Stimulated activated CD8-positive, alpha-beta memory T cell treated with anti-CD3 and anti-CD28 coated beads, Interleukin-2, amount 100 ng/mL, for 1 hour (primary cell): Measurements from ENCODE around the gene ZNF580.

ENCODE experiments used
- DNase-seq, 2 donors: peaks; one replicate each; pipeline ENCODE4 v3.0.0-alpha.2; 2020; ENCODE audit warnings: low read depth in 2 of 2

Gene ZNF580

GRCh38 chr19:55606471-55606787, 34.4 kb upstream of the ZNF580 start:
- DNase-seq, result no peak

GRCh38 chr19:55606817-55607216, 34.0 kb upstream of the ZNF580 start:
- no peak for DNase-seq

DNA sequence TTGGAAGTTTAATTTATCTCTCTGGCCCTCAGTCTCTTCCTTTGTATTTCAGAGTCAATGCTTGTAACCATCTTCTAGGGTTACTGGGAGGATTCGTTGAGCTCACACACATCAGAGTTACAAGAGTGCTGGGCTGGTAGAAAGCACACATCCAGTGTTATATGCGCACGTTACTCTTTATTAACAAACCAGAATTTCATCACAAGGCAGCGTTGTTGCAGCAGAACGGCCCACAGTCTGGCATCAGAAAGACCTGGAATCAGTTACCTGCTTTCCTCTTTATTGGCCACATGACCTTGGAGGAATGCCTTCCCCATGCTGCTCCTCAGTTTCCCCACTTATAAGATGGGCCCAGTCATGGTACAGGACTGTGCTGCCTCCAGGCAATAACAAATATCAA, 31.5 kb upstream of the ZNF580 start:
- no peak for DNase-seq

DNA sequence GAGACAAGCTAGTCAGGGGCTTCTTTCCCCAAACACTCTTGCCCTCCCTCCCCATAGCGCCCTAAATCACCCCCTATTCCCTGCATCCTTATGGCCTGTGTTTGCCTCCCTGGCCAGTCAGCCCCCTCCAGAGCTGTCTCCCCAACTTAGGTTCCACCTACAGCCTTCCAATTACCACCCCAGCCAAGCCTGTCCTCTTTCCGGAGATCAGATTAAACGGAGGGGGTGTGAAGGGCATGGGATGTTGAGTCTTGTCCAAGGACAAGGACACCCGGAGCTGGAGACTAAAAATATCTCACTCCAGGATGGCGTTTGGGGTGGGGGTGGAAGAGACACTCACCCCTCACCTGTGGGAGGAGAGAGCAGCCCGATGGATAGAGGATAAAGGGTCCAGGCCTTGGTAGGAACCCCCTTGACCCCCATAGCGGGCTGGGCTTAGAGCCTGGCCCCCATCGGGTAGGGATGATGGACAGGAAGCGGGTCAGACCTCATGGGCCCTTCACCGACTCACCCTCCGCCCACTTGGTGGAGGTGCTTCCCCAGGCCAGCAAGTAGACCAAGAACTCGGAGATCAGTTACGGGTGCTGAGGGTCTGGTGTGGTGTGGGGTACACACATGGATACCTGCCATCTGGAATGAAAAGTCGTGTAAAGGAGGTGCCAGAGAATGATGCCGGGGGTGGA, 29.4 kb upstream of the ZNF580 start:
- no peak for DNase-seq

DNA sequence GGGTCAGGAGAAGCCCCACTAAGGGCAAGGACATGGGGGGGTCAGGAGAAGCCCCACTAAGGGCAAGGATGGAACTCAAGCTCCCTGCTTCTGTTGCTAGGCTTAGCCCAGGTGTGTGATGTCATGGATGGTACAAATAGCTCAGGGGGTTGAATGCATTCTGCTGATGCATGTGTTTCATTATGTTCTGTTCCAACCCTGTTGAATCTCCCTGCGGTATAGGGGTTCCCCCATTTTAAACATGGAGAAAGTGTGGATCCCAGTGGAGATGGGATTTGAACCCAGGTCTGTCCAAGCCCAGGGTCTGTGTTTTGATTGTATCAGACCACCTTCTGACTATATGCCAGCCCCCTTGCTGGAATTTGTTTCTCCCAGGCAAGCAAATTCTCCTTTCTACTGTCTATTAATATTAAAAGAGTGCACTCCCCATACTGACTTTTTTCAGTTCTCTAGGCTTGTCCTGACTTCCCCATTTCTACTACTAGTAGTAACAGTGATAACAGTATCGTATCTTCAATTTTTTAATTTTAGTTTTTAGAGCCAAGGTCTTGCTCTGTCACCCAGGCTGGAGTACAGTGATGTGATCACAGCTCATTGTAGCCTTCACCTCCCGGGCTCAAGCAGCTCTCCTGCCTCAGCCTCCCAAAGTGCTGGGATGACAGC, 28.7 kb upstream of the ZNF580 start:
- DNase-seq, result no peak

- no peak for DNase-seq
Measured at GRCh38 chr19:55613396-55613795, 27.4 kb upstream of the ZNF580 start.

DNA sequence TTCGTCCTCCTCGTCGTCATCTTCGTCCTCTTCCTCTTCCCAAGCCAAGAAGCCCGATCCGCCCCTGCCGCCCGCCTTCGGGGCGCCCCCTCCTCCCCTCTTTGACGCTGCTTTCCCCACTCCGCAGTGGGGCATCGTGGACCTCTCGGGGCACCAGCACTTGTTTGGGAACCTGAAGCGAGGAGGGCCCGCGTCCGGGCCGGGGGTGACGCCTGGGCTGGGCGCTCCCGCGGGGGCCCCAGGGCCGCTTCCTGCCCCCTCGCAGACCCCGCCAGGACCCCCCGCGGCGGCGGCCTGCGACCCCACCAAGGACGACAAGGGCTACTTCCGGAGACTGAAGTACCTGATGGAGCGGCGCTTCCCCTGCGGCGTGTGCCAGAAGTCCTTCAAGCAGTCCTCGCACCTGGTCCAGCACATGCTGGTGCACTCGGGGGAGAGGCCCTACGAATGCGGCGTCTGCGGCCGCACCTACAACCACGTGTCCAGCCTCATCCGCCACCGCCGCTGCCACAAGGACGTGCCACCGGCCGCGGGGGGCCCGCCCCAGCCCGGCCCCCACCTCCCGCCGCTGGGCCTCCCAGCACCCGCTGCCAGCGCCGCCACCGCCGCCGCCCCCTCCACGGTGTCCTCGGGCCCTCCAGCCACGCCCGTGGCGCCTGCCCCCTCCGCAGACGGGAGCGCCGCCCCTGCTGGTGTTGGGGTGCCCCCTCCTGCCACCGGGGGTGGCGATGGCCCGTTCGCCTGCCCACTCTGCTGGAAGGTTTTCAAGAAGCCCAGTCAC, 26.7 kb upstream of the ZNF580 start:
- DNase-seq, result no peak

DNA sequence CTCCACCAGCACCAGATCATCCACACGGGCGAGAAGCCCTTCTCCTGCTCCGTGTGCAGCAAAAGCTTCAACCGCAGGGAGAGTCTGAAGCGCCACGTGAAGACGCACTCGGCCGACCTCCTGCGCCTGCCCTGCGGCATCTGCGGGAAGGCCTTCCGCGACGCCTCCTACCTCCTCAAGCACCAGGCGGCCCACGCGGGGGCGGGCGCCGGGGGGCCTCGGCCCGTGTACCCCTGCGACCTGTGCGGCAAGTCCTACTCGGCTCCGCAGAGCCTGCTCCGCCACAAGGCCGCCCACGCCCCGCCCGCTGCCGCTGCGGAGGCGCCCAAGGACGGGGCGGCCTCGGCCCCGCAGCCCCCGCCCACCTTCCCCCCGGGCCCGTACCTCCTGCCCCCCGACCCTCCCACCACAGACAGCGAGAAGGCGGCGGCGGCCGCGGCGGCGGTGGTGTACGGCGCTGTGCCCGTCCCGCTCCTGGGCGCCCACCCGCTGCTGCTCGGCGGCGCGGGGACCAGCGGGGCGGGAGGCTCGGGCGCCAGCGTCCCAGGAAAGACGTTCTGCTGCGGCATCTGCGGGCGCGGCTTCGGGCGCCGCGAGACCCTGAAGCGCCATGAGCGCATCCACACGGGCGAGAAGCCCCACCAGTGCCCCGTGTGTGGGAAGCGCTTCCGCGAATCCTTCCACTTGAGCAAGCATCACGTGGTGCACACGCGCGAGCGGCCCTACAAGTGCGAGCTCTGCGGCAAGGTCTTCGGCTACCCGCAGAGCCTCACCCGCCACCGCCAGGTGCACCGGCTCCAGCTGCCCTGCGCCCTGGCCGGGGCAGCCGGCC, 25.9 kb upstream of the ZNF580 start:
- DNase-seq, result no peak

DNA sequence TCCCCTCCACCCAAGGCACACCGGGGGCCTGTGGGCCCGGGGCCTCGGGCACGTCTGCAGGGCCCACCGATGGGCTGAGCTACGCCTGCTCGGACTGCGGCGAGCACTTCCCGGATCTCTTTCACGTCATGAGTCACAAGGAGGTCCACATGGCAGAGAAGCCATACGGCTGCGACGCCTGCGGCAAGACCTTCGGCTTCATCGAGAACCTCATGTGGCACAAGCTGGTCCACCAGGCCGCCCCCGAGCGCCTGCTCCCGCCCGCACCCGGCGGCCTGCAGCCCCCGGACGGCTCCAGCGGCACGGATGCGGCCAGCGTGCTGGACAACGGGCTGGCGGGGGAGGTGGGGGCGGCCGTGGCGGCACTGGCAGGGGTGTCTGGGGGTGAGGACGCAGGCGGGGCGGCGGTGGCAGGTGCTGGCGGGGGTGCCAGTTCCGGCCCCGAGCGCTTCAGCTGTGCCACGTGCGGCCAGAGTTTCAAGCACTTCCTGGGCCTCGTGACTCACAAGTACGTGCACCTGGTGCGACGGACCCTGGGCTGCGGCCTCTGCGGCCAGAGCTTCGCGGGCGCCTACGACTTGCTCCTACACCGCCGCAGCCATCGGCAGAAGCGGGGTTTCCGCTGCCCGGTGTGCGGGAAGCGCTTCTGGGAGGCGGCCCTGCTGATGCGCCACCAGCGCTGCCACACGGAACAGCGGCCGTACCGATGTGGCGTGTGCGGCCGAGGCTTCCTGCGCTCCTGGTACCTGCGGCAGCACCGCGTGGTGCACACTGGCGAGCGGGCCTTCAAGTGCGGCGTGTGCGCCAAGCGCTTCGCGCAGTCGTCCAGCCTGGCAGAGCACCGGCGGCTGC, 25.0 kb upstream of the ZNF580 start:
- no peak for DNase-seq

GRCh38 chr19:55616395-55616875, 24.4 kb upstream of the ZNF580 start:
- no peak for DNase-seq

- DNase-seq, result no peak
Measured at GRCh38 chr19:55617426-55617825, 23.4 kb upstream of the ZNF580 start.

DNA sequence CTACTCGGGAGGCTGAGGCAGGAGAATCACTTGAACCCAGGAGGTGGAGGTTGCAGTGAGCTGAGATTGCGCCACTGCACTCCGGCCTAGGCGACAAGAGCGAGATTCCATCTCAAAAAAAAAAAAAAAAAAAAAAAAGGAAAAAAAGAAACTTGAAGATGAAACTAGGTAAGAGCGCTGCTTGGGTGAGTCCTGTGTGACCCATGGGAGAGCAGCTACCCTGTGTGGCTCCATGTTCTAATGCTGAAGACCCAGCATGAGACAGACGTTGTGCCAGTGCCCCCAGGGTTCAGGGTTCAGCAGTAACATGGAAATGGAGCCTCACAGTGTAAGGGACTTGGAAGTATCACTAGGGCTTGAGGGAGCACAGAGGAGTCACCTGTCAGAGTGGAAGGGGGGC, 22.4 kb upstream of the ZNF580 start:
- no peak for DNase-seq

DNA sequence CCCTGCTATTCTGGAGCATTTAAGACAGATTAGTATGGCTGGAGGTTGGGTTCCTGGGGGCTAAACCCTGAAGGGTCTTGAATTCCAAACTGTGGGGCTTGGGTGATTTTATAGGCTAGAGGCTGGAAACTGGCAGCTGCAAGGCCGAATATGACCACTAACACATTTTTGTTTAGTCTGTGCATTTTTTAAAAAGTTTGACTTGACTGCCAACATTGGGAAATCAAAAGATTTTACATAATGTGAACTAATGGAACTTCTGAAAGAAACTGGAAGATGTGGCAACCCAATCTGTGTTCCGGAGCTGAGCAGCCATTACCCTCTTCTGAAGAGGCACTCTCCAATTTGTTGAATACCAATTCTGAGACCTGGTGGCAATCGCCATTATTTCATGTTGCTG, 21.5 kb upstream of the ZNF580 start:
- no peak for DNase-seq

GRCh38 chr19:55620410-55621204, 20.2 kb upstream of the ZNF580 start:
- no peak for DNase-seq

DNA sequence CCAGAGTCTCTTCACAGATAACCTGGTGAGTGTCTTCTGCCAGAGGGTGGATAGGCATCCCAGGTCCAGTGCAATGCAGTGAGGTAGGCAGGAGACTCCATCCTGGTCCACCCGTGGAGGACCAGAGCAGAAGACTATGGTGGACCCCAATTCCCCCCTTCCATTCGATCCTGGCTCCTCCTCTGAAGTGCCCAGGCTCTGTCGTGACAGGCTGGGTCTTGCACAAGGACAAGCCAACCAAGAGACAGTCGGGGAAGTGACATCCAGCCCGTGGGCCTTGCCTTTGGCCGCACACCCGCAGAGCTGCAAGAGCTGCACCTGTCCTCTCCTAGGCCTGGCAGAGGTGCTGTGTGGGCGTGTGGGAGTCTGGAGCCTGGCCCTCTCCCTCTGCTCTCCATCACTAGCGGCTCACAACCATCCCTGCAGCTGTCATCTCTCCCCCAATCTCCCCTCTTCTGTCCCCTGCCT, 19.6 kb upstream of the ZNF580 start:
- no peak for DNase-seq

DNA sequence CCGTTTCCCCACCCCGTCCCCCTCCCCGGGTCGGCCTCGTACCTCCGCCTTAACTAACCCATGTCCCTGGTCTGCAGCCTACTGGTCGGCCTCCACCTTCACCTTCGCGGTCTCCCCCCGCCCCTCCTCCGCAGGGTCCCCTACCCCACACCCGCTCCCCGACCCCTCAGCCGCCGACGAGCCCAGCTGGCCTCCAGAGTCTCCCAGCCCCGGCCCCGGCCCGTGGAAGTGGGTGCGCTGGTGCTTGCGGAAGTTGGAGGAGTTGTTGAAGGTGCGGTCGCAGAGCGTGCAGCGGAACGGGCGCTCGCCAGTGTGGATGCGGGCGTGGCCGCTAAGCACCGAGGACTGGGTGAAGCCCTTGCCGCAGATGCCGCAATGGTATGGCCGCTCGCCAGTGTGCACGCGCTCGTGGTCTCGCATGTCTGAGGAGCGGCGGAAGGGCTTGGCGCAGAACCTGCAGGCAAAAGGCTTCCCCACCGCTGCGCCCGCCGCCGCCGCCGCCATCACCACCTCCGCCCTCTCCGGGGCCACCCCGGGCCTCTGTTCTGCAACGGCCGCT, 19.1 kb upstream of the ZNF580 start:
- no peak for DNase-seq

DNA sequence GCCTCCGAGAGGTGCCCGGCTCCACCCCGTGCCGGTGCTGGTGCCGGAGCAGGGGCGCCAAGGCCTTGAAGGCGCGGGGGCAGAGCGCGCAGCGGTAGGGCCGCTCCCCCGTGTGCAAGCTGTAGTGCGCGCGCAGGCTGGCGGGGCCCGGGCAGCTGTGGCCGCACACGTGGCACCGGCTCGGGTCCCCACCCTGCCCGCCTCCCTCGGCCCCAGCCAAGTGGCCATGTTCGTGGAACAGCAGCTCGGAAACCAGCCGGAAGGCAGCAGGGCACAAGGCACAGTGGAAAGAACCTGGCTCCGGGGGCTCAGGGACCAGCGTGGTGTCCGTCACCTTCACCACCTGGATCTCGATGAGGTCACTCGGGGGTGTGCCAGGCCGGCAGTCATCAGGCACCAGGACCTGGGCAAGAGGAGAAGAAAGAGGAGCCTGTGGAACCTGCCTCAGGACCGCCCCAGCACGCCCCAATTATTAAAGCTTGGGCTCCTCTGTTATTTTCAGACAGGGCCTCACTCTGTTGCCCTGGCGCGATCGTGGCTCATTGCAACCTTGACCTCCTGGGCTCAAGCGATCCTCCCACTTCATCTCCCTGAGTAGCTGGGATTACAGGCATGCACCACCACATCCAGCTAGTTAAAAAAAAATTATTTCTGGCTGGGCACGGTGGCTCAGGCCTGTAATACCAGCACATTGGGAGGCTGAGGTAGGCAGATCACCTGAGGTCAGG, 18.4 kb upstream of the ZNF580 start:
- DNase-seq, result no peak

- no peak for DNase-seq
Measured at GRCh38 chr19:55623130-55623529, 17.7 kb upstream of the ZNF580 start.

GRCh38 chr19:55623561-55623960, 17.2 kb upstream of the ZNF580 start:
- DNase-seq, result no peak
